ENCODE data around the gene SLC35F3. TPM values are rescaled to one million over a fixed set of nuclear protein-coding genes. Genes with fewer than 3 reads are reported as not detected.
"Not testable (repeated sequence)": the region's sequence is repeated elsewhere in the genome, so short reads cannot be mapped to it uniquely, and the experiment has no call there.

Gene SLC35F3
- total RNA-seq, 5 donors from 2014 or later (not counting 1 experiment from before 2014, with no cell fraction given) = 0.19 to 4.6 (median 1.3) TPM; not detected in 1

DNA sequence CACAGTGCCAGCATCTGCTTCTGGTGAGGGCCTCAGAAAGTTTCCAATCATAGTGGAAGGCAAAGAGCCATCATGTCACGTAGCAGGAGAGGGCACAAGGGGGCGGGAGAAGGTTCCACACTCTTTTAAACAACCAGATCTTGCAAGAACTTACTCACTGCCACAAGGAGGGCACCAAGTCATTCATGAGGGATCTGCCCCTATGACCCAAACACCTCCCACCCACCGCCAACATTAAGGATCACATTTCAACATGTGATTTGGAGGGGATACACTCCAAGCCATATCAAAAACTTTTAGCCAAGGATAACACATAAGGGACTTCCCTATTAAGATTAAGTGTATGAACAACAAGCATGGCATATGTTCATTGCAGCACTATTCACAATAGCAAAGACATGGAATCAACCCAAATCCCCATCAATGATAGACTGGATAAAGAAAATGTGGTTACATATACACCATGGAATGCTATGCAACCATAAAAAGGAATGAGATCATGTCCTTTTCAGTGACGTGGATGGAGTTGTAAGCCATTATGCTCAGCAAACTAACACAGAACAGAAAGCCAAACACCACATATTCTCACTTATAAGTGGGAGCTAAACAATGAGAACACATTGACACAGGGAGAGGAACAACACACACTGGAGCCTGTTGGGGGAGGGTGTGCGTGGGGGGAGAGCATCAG, 19.9 kb upstream of the SLC35F3 start:
- Histone ChIP-seq H3K27me3 (replicated peaks in 1 of 2; ENCODE audit: control insufficient read depth in 2 of 2, extremely low read depth in 1 of 2, insufficient read depth in 2 of 2, low read length in 1 of 2) (no peaks in the 10 kb centered on the region), H3K9me3 (no peaks in the 10 kb centered on the region), H3K27ac (ENCODE audit: low read length) (no peak overlapping the region), H3K36me3 (ENCODE audit: control insufficient read depth in 2 of 2, extremely low read depth in 1 of 2, insufficient read depth in 1 of 2, low read length in 1 of 2) (no peaks in the 10 kb centered on the region), H3K4me3 (ENCODE audit: control insufficient read depth in 1 of 2, extremely low read depth in 1 of 2, low read length in 1 of 2) (no peak overlapping the region), H3K4me1 (ENCODE audit: control insufficient read depth in 1 of 2, extremely low read depth in 1 of 2, insufficient read depth in 2 of 2, low read length in 2 of 2) (no peaks in the 10 kb centered on the region)
- DNase-seq = no peak
- Mint-ChIP-seq H3K9me3 (peaks cover 7 to 21% (median 14%) of the 10 kb centered on the region in 3 donors), H3K27me3 (peaks cover 17 to 25% of the 10 kb centered on the region in 2 donors), H3K4me1 (no peaks in the 10 kb centered on the region), H3K27ac (no peak overlapping the region), H3K4me3 (no peak overlapping the region), H3K36me3 (no peaks in the 10 kb centered on the region)
- no peak for ATAC-seq (replicated peaks in 1 of 4)
- CTCF ChIA-PET = no interaction called here
- 47% methylated on average over 2 of the region's 5 CpGs for WGBS (ENCODE audit: insufficient coverage)
- POLR2A ChIA-PET = no interaction called here

DNA sequence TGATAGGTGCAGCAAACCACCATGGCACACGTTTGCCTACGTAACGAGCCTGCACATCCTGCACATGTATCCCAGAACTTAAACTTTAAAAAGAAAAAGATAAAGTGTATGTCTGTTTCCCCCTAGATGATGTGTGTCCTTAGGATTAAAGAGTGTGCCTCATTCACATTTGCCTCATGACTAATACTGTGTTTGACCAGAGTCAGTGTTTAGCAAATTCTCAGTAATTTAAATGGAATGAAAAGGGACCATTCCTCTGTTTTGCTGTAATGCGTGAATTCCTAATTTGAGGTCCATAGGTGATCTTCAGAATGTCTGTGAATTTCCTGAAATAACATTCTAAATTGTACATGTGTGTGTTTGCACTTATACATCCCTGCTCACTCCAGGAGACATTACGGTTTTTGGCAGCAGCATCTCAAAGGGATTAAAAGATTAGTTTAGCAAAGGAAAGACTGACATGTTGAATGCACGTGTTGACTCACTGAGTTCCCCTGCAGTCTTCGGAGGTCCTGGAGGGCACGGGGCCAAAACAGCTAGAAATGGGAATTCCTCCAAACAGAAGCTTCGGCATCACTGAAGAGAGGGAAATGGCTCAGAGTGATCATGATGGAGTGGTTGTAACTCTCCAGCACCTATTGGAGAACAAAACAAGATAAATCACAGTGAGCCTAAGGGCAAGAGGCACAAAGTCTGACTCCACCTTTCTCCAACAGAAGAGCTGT, 19.1 kb upstream of the SLC35F3 start:
- Histone ChIP-seq H3K4me1 (ENCODE audit: control insufficient read depth in 1 of 2, extremely low read depth in 1 of 2, insufficient read depth in 2 of 2, low read length in 2 of 2) (no peaks in the 10 kb centered on the region), H3K27me3 (replicated peaks in 1 of 2; ENCODE audit: control insufficient read depth in 2 of 2, extremely low read depth in 1 of 2, insufficient read depth in 2 of 2, low read length in 1 of 2) (no peaks in the 10 kb centered on the region), H3K27ac (ENCODE audit: low read length) (no peak overlapping the region), H3K4me3 (ENCODE audit: control insufficient read depth in 1 of 2, extremely low read depth in 1 of 2, low read length in 1 of 2) (no peak overlapping the region), H3K36me3 (ENCODE audit: control insufficient read depth in 2 of 2, extremely low read depth in 1 of 2, insufficient read depth in 1 of 2, low read length in 1 of 2) (no peaks in the 10 kb centered on the region), H3K9me3 (no peaks in the 10 kb centered on the region)
- no peaks in the 10 kb centered on the region for H3K4me1 Mint-ChIP-seq
- no peak overlapping the region for H3K4me3 Mint-ChIP-seq
- ATAC-seq (replicated peaks in 1 of 4) (no peak), DNase-seq (no peak)
- CTCF ChIA-PET = no interaction called here
- no peak overlapping the region for H3K27ac Mint-ChIP-seq
- H3K27me3 Mint-ChIP-seq = peaks cover 14 to 25% of the 10 kb centered on the region in 2 donors
- POLR2A ChIA-PET = no interaction called here
- peaks cover 8 to 20% (median 13%) of the 10 kb centered on the region in 3 donors for H3K9me3 Mint-ChIP-seq
- H3K36me3 Mint-ChIP-seq = no peaks in the 10 kb centered on the region
- WGBS (ENCODE audit: insufficient coverage) = 69% methylated on average over 3 of the region's 9 CpGs

DNA sequence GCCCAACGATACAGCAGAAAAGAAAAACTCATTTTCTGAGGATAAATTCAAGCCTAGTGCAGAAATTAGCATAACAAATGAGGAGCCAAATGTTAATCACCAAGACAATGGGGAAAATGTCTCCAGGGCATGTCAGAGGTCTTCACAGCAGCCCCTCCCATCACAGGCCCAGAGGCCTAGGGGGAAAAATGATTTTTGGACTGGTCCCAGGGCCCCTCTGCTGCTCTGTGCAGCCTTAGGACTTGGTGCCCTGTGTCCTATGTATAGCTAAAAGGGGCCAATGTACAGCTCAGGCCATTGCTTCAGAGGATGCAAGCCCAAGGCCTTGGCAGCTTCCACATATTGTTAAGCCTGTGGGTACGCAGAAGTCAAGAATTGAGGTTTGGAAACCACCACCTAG, 13.3 kb upstream of the SLC35F3 start:
- H3K4me1 Mint-ChIP-seq; H3K4me1 ChIP-seq (ENCODE audit: control insufficient read depth in 1 of 2, extremely low read depth in 1 of 2, insufficient read depth in 2 of 2, low read length in 2 of 2); H3K4me3 ChIP-seq (ENCODE audit: control insufficient read depth in 1 of 2, extremely low read depth in 1 of 2, low read length in 1 of 2); POLR2A ChIA-PET; H3K9me3 ChIP-seq; H3K4me3 Mint-ChIP-seq; H3K27me3 ChIP-seq (replicated peaks in 1 of 2; ENCODE audit: control insufficient read depth in 2 of 2, extremely low read depth in 1 of 2, insufficient read depth in 2 of 2, low read length in 1 of 2); CTCF ChIA-PET; H3K27ac ChIP-seq (ENCODE audit: low read length); H3K27ac Mint-ChIP-seq; DNase-seq; H3K36me3 ChIP-seq (ENCODE audit: control insufficient read depth in 2 of 2, extremely low read depth in 1 of 2, insufficient read depth in 1 of 2, low read length in 1 of 2); ATAC-seq (replicated peaks in 1 of 4); H3K36me3 Mint-ChIP-seq: not testable (repeated sequence)
- Mint-ChIP-seq H3K27me3 (peaks cover 0 to 10% of the 10 kb centered on the region in 2 donors), H3K9me3 (peaks cover 8 to 30% (median 16%) of the 10 kb centered on the region in 3 donors)
- whole genome bisulfite sequencing (ENCODE audit: insufficient coverage) = 40% methylated on average over 1 of the region's 2 CpGs

DNA sequence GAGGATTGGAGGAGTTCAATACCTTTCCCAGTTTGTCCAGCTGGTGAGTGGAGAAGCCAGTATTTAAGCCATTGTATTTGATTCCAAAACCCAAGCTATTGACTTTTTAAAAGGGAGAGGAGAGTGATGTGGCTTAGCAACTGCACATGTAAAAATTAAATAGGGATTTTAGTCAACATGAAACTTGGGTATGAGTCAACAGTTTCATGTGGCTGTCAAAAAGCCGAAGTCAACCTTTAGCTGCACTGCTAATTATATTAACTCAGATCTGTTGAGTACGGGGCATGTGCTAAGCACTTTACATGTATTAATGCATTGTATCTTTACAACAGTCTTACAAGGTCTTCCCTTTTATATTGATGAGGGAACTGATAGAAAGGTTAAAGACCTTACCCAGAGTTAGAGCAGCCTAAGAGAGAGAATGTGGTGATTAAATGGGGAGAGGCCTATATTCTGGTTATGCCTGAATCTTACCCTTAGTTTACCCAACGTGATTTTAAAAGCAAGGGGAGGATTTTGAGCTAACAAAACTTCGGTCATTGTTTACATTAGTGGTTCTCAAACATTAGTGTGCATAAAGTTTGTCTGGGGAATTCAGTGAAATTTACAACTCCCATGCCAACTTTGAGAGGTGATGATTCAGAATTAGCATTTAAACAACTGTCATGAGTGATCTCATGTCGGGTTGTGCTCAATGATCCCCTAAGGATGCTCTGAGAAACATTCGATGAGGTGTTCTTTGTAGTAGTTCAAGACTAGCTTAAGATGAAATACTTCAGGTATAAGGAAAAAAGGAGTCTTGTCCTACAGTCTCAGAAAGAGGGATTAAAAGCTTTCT, 6.9 kb upstream of the SLC35F3 start:
- peaks cover 2 to 3% of the 10 kb centered on the region in 2 experiments for H3K27me3 ChIP-seq (replicated peaks in 1 of 2; ENCODE audit: control insufficient read depth in 2 of 2, extremely low read depth in 1 of 2, insufficient read depth in 2 of 2, low read length in 1 of 2)
- no peaks in the 10 kb centered on the region for H3K9me3 ChIP-seq
- Mint-ChIP-seq H3K4me1 (no peaks in the 10 kb centered on the region), H3K4me3 (no peak overlapping the region), H3K36me3 (no peaks in the 10 kb centered on the region), H3K27ac (no peak overlapping the region), H3K9me3 (peaks cover 0 to 4% (median 0%) of the 10 kb centered on the region in 3 donors), H3K27me3 (peaks cover 10 to 13% of the 10 kb centered on the region in 2 donors)
- POLR2A ChIA-PET = interaction anchor here in 1 of 2 donors (0.5 kb wide), 1 partner anchor 44 kb away, joined by 5 read pairs; no protein-coding TSS in a partner anchor
- no CpG with 5 or more reads among the region's 6 CpGs for WGBS (ENCODE audit: insufficient coverage)
- no peaks in the 10 kb centered on the region for H3K36me3 ChIP-seq (ENCODE audit: control insufficient read depth in 2 of 2, extremely low read depth in 1 of 2, insufficient read depth in 1 of 2, low read length in 1 of 2)
- CTCF ChIA-PET = no interaction called here
- no peak overlapping the region for H3K27ac ChIP-seq (ENCODE audit: low read length)
- ATAC-seq (replicated peaks in 1 of 4) (no peak), DNase-seq (no peak)
- H3K4me1 ChIP-seq (ENCODE audit: control insufficient read depth in 1 of 2, extremely low read depth in 1 of 2, insufficient read depth in 2 of 2, low read length in 2 of 2) = no peaks in the 10 kb centered on the region
- no peak overlapping the region for H3K4me3 ChIP-seq (ENCODE audit: control insufficient read depth in 1 of 2, extremely low read depth in 1 of 2, low read length in 1 of 2)

DNA sequence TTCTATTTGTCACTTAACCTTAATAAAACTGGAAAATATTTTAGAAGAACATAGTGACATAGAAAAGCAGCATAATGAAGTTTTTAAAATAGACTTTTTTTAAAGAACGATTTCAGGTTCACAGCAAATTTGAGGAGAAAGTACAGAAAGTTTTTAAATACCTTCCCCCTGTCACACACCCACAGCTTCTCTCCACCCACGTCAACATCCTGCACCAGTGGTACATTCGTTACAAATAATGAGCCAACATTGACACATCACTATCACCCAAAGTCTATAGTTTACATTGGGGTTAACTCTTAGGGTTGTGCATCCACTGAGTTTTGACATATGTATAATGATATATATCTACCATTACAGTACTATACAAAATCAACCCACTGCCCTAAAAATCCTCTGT, 3.0 kb upstream of the SLC35F3 start:
- POLR2A ChIA-PET = no interaction called here
- no peaks in the 10 kb centered on the region for H3K36me3 ChIP-seq (ENCODE audit: control insufficient read depth in 2 of 2, extremely low read depth in 1 of 2, insufficient read depth in 1 of 2, low read length in 1 of 2)
- peaks cover 8 to 13% of the 10 kb centered on the region in 2 experiments for H3K27me3 ChIP-seq (replicated peaks in 1 of 2; ENCODE audit: control insufficient read depth in 2 of 2, extremely low read depth in 1 of 2, insufficient read depth in 2 of 2, low read length in 1 of 2)
- no peaks in the 10 kb centered on the region for H3K9me3 ChIP-seq
- WGBS (ENCODE audit: insufficient coverage) = no CpG with 5 or more reads among the region's 3 CpGs
- Mint-ChIP-seq H3K4me1 (peaks cover 6 to 8% (median 8%) of the 10 kb centered on the region in 3 donors), H3K36me3 (no peaks in the 10 kb centered on the region), H3K27me3 (peaks cover 37 to 40% of the 10 kb centered on the region in 2 donors), H3K4me3 (no peak overlapping the region), H3K27ac (no peak overlapping the region), H3K9me3 (no peaks in the 10 kb centered on the region)
- ATAC-seq (replicated peaks in 1 of 4) = no peak
- CTCF ChIA-PET = no interaction called here
- no peak for DNase-seq
- H3K4me3 ChIP-seq (ENCODE audit: control insufficient read depth in 1 of 2, extremely low read depth in 1 of 2, low read length in 1 of 2) = no peak overlapping the region
- no peak overlapping the region for H3K27ac ChIP-seq (ENCODE audit: low read length)
- no peaks in the 10 kb centered on the region for H3K4me1 ChIP-seq (ENCODE audit: control insufficient read depth in 1 of 2, extremely low read depth in 1 of 2, insufficient read depth in 2 of 2, low read length in 2 of 2)

DNA sequence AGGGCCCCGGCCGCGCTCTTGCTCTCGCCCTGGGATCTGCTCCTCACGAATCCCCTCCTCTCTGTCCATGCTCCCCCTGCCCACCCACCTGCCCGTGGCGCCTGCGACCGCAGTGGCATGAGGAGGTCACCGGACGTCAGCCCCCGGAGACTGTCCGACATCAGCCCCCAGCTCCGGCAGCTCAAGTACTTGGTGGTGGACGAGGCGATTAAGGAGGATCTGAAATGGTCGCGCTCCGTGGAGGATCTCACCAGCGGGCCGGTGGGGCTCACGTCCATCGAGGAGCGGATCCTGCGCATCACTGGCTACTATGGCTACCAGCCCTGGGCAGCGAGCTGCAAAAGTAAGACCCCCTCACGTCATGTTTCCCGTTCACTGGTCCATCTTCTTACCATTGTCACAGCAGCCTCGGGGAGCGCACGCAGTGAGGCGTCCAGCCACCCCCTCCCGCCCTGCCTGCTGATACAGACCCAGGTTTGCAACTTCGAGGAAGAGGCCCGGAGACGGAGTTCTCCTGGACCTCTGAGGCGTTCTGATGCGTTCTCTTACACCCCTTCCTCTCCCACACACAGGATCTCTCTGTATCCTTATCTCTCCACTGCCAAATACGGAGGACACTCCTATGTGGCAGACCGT, 1.1 kb downstream of the SLC35F3 start:
- Mint-ChIP-seq H3K27ac (no peak overlapping the region), H3K9me3 (no peaks in the 10 kb centered on the region), H3K4me1 (peaks cover 6 to 8% (median 8%) of the 10 kb centered on the region in 3 donors), H3K4me3 (no peak overlapping the region), H3K27me3 (peaks cover 51 to 52% of the 10 kb centered on the region in 2 donors), H3K36me3 (no peaks in the 10 kb centered on the region)
- Histone ChIP-seq H3K9me3 (no peaks in the 10 kb centered on the region), H3K27ac (ENCODE audit: low read length) (no peak overlapping the region), H3K4me1 (ENCODE audit: control insufficient read depth in 1 of 2, extremely low read depth in 1 of 2, insufficient read depth in 2 of 2, low read length in 2 of 2) (no peaks in the 10 kb centered on the region), H3K36me3 (ENCODE audit: control insufficient read depth in 2 of 2, extremely low read depth in 1 of 2, insufficient read depth in 1 of 2, low read length in 1 of 2) (no peaks in the 10 kb centered on the region), H3K4me3 (ENCODE audit: control insufficient read depth in 1 of 2, extremely low read depth in 1 of 2, low read length in 1 of 2) (no peak overlapping the region), H3K27me3 (replicated peaks in 1 of 2; ENCODE audit: control insufficient read depth in 2 of 2, extremely low read depth in 1 of 2, insufficient read depth in 2 of 2, low read length in 1 of 2) (peaks cover 9 to 17% of the 10 kb centered on the region in 2 experiments)
- 15% methylated on average over 29 of the region's 40 CpGs for WGBS (ENCODE audit: insufficient coverage)
- ChIA-PET POLR2A (no interaction called here), CTCF (no interaction called here)
- no peak for ATAC-seq (replicated peaks in 1 of 4)
- no peak for DNase-seq
